Right lobe of liver (tissue), 4 donors: ENCODE measurements around the gene TOX3.

ENCODE experiments used
- POLR2A ChIP-seq: fragments of 450-650 bp; IDR thresholded peaks from one replicate; pipeline ENCODE4 v1.6.1; 2017; ENCODE audit warnings: antibody characterized with exemption, mild to moderate bottlenecking
- TF ChIP-seq, protein P1 (sequence below), 4 donors: fragments of 200-600 bp in 3 of 4; fragments of 450-650 bp in 1 of 4; IDR thresholded peaks; one replicate each; pipeline versions ENCODE4 v1.5.1 to v1.8.0; 2016 to 2022; ENCODE audit warnings: antibody characterized with exemption in 4 of 4, mild to moderate bottlenecking in 2 of 4
- donor health status: DM: no; HTN: no; CAD: no.
- donor health status: DM: no; HTN: no; CAD: no.
- donor health status: DM: no; HTN: yes; CAD: no.

DNA sequence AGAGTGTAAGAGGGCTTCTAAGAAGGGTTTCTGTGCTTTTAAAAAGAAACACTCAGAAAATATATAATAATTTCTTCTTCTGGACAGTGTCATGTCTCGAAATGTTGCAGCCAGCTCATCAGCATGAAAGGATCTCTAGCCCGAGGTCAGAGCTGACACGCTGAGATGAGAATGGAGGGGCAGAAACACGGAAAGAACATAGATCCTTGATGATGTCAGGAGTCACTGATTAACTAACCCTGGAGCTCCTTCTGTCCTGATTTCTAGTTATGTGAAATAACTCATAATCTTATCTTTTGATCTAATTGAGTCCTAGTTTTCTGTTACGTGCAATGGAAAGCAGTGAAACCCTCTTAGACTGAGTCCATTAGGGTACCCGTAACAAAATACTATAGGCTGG lies 10.3 kb upstream of the TOX3 start:
- TF ChIP-seq, protein P1, sequence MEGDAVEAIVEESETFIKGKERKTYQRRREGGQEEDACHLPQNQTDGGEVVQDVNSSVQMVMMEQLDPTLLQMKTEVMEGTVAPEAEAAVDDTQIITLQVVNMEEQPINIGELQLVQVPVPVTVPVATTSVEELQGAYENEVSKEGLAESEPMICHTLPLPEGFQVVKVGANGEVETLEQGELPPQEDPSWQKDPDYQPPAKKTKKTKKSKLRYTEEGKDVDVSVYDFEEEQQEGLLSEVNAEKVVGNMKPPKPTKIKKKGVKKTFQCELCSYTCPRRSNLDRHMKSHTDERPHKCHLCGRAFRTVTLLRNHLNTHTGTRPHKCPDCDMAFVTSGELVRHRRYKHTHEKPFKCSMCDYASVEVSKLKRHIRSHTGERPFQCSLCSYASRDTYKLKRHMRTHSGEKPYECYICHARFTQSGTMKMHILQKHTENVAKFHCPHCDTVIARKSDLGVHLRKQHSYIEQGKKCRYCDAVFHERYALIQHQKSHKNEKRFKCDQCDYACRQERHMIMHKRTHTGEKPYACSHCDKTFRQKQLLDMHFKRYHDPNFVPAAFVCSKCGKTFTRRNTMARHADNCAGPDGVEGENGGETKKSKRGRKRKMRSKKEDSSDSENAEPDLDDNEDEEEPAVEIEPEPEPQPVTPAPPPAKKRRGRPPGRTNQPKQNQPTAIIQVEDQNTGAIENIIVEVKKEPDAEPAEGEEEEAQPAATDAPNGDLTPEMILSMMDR (IDR thresholded peaks at IDR 0.05), result no peak
- TF ChIP-seq POLR2A, result no peak
